ENCODE data around the gene SAMD7.

DNA sequence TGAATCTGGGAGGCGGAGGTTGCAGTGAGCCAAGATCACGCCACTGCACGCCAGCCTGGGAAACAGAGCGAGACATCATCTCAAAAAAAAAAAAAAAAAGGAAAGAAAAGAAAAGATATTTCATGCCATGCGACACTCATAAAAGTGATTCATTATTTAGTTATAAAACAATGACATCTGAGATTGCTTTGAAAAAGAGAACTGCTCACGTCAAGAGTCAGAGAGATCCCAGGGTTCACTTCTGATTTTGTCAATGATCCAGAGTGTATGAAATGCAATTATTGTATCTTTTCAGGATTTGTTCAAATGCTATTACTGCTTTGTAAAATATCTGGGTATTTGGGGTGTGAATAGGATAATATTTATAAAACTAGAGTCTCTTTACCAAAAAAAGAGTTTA lies 6.0 kb upstream of the SAMD7 start:
- no peak for TF ChIP-seq EZH2 (IDR thresholded peaks at IDR 0.05; ENCODE audit: borderline replicate concordance, low read length)
- TF ChIP-seq, protein P1, sequence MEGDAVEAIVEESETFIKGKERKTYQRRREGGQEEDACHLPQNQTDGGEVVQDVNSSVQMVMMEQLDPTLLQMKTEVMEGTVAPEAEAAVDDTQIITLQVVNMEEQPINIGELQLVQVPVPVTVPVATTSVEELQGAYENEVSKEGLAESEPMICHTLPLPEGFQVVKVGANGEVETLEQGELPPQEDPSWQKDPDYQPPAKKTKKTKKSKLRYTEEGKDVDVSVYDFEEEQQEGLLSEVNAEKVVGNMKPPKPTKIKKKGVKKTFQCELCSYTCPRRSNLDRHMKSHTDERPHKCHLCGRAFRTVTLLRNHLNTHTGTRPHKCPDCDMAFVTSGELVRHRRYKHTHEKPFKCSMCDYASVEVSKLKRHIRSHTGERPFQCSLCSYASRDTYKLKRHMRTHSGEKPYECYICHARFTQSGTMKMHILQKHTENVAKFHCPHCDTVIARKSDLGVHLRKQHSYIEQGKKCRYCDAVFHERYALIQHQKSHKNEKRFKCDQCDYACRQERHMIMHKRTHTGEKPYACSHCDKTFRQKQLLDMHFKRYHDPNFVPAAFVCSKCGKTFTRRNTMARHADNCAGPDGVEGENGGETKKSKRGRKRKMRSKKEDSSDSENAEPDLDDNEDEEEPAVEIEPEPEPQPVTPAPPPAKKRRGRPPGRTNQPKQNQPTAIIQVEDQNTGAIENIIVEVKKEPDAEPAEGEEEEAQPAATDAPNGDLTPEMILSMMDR (IDR thresholded peaks at IDR 0.05; ENCODE audit: low read length): no peak

Measured in OCI-LY1 (cell line).